GM19328 (cell line): ENCODE results near the gene GPR108.

Source experiments
- ATAC-seq: cut with Tn5 transposase; IDR thresholded peaks from one replicate; pipeline ENCODE4 v1.9.1; 2021; ENCODE audit warnings: mild to moderate bottlenecking, moderate library complexity; ENCODE audit not compliant: unreplicated experiment

Gene GPR108

DNA sequence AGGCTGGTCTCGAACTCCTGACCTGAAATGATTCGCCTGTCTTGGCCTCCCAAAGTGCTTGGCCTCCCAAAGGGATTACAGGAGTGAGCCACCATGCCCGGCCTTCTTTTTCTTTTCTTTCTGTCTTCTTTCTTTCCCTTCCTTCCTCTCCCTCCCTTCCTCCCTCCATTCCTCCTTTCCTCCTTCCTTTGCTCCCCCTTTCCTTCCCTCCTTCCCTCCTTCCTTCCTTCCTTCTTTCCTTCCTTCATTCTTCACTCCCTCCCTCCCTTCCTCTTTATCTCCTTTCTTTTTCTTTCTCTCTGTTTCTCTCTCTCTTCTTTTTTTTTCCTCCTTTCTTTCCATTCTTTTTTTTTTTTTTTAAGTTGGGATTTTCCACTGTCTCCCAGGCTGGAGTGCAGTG, 29.0 kb downstream of the GPR108 start:
- no peak for ATAC-seq

DNA sequence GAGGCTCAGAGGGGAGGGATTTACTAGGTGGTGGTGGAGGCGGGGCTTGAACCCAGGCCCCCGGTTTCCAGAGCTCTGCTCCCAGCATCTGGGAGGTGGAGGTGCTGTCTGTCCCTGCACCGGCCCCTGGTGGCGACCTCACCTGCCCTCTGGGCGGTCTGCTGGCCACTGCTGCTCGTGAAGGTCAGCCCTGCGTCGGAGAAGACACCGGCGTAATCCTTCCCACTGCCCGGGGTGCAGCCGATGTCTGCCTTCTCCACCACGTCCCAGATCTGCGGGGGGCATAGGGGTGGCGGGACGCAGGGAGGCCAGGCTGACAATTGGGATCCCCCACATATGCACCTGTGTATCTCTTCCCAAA, 29.7 kb downstream of the GPR108 start:
- ATAC-seq: no peak

- no peak for ATAC-seq
Measured at GRCh38 chr19:6707011-6707657, 30.2 kb downstream of the GPR108 start.

DNA sequence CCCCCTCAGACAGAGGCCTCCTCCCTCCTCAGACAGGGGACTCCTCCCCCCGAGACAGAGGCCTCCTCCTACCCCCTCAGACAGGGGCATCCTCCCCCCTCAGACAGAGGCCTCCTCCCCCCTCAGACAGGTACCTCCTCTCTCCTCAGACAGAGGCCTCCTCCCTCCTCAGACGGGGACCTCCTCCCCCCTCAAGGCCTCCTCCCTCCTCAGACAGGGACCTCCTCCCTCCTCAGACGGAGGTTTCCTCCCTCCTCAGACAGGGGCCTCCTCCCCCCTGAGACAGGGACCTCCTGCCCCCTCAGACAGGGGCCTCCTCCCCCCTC, 30.8 kb downstream of the GPR108 start:
- ATAC-seq: no peak

- ATAC-seq: no peak
Measured at GRCh38 chr19:6705931-6706632, 31.3 kb downstream of the GPR108 start.

DNA sequence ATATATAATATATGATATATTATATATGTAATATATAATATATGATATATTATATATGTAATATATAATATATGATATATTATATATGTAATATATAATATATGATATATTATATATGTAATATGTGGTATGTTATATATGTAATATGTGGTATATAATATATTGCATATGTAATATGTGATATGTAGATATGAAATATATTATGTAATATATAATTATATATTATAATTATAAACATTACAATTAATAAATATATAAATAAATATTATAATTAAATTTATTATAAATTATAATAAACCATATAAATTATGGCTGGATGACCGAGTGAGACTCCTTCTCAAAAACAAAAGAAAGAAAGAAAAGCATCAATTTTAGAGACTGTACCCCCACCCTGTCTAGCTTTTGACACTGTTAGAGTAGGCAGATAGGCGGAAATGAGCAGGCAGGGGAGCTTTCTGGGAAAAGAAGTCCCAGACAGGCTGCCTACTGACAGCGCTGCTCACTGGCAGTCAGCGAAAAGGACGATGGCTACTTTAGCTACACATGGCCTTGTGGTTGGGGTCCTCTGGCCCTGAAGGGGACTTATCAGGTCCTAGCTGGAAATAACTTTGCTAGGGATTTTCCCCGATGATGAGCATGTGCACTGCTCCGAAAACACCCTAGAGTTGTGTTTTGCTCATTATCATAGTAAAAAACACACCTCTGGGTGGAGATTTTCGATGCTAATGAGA, 36.6 kb downstream of the GPR108 start:
- no peak for ATAC-seq

GRCh38 chr19:6699935-6700334, 37.4 kb downstream of the GPR108 start:
- no peak for ATAC-seq

GRCh38 chr19:6697291-6697690, 40.1 kb downstream of the GPR108 start:
- no peak for ATAC-seq

DNA sequence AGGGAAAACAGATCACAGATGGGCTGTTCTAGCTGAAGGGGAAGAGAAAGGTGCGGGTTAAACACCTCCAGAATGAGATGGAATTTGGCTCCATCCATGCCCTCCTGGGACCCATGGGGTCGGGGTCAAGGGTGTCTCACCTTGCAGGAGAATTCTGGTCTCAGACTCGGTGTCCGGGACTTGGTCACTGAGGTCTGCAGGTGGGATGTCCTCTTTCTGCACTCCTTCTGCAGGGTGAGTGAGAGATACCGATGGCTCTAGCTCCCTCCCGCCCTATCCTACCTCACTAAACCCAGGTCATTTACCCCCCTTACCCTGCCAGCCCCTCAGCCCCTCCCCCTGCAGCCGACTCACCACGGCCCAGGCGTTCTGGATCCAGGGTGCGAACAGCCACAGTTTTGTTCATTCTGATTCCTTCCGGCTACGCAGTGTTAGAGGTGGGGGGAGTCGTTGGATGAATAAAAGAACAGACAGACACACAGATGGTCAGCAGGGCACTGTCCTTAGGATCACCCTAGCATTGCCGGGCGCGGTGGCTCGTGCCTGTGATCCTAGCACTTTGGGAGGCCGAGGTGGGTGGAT, 41.0 kb downstream of the GPR108 start:
- ATAC-seq: no peak

DNA sequence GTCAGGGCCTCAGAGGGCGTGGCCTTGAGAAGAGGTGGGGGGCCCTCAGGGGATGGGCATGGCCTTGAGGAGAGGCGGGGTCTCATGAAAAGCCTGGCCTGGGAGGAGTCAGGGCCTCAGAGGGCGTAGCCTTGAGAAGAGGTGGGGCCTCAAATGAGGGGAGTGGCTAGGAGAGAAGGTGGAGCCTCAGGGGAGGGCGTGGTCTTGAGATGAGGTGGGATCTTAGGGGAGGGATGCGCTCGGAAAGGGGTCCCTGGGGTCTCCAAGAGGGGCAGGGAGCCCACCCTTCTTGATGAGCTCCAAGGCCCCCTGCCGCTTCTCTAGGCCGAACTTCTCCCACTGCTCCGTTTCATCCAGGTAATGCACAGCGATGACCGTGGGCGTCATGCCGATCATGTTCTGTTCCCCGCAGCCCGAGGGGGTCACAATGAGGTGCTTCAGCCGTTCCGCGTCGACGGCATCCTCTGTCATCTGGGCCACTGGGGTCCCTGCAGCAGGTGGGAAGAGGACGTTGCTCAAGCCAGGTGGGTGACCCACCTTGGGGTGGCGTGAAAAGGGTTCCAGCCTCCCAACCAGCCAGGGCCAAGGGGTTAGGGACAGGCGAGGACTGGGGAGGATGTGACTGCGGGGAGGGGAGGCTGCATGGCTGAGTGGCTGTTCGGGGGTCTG, 43.1 kb downstream of the GPR108 start:
- no peak for ATAC-seq

DNA sequence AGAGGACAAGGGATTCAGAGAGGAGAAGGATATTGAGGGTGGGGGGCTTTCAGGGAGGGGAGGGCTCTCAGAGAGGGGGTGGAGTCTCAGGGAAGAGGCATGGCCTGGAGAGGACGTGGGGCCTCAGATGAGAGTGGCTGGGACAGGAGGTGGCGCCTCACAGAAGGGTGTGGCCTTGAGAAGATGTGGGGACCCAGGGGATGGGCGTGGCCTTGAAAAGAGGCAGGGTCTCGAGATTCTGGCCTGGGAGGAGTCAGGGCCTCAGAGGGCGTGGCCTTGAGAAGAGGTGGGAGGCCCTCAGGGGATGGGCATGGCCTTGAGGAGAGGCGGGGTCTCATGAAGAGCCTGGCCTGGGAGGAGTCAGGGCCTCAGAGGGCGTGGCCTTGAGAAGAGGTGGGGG, 43.7 kb downstream of the GPR108 start:
- ATAC-seq: no peak

GRCh38 chr19:6693056-6693471, 44.3 kb downstream of the GPR108 start:
- no peak for ATAC-seq

DNA sequence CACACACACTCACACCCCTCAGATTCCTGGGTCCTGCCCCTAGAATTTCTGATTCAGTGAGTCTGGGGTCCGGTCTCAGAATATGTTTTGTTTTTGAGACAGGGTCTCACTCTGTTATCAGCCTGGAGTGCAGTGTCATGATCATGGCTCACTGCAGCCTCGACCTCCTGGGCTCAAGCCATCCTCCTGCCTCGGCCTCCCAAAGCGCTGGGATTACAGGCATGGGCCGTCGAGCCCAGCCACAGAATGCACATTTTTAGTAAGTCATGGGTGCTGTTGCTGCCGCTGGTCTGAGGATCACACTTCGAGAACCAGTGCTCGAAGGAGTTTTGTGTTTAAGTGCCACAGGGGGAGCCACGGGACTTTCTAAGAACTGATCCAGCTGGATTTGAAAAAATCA, 45.4 kb downstream of the GPR108 start:
- no peak for ATAC-seq

DNA sequence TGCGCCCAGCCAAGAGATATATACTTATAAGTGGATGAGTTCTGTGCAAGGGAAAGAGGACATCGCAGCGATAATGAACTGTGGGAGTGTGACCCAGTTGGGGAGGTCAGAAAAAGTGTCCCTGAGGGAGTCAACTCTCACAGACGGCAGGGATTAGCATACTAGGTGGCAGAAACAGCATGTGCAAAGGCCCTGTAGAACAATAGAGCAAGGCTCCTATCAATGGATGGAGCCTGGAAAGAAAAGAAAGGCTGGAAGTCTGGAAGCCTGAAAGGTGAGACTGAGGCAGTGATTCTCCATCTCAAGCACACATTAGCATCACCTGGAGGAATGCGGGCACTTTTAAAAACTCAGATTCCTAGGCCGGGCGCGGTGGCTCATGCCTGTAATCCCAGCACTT, 46.0 kb downstream of the GPR108 start:
- ATAC-seq: no peak

DNA sequence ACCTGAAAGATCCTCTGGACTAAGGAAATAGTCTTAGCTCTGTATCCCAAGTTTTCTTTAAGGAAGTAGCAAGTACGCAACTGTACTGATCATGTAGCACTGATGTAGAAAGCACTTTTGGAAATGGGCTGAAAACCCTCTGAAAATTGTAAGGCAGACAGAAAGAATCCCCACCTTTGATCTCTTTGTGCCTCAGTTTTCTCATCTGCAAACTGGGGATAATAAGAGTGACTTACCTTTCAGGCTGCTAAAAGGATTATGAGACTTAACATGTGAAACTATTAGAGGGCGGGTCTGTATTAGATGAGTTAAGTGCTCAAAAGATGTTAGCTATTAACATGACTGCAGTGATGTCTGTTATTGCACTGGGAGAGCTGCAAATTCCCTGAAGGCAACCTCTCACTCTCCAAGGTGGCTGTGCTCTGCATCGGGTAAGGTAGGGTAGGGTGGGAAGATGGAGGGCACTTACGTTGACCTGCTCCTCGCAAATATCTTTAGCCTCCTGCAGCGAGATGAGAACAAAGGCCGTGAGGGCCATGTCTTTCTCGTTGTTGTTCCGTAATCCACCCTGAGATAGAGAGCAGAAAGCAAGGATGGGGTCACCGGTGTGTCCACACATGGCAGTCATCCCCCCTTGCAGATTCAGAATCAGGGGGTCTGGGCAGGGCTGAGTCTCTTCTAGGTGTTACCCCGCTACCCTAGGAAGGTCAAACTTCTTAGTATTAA, 47.1 kb downstream of the GPR108 start:
- no peak for ATAC-seq

GRCh38 chr19:6687114-6687513, 50.3 kb downstream of the GPR108 start:
- ATAC-seq: no peak

- no peak for ATAC-seq
Measured at GRCh38 chr19:6686628-6686975, 50.8 kb downstream of the GPR108 start.

DNA sequence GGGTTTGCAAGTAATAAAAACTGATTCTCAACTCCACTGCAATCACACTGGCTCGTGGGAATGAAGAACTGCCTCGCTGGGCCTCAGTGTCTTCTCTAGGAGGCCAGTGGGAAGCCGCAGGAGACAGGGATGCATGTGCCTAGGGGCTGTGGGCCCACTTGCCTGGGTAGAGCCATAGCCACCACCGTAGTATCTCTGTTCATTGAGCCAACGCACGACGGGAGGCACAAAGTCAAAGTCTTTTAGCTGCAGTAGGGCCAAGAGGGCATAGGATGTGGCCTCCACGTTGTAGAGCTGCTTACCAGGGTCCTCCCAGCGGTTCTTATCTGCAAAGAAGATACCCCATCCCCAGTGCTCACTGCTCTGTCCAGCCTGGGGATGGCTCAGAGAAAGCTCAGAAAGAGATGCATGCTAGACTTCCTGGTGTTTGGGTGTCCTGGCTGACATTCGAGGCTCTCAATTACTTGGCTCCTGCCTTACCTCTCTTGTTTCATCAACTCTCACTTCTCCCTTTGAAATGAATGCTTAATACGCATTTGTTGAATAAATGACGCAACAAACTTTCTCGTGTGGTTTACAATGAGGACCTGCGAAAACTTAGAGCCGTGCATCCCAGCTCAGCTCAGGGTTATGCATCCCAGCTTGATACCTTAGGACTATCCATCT, 51.3 kb downstream of the GPR108 start:
- ATAC-seq: no peak

GRCh38 chr19:6685482-6685881, 51.9 kb downstream of the GPR108 start:
- ATAC-seq: no peak

DNA sequence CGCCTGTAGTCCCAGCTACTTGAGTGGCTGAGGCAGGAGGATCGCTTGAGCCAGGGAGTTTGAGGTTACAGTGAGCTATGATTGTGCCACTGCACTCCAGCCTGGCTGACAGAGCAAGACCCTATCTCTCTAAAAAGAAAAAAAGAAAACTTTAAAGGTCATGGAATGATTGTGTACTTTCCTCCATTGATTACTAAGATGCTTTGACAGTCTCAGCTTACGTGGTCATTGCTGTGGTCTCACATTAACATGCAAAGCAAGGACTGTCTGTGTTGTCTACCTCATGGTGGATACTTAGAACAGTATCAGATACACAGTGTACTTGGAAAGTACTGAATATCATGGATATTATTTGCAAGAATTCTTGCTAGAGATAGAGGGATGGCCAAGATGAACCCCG, 53.4 kb downstream of the GPR108 start:
- ATAC-seq: no peak
